PC-9 (cell line): Measurements from ENCODE around the gene GSN.

Experiments
- EZH2 ChIP-seq: fragments of 200-600 bp; sonication (generic); IDR thresholded peaks from 2 replicates; pipeline ENCODE4 v1.8.0; 2017; ENCODE audit warnings: antibody characterized with exemption, low read depth
- TF ChIP-seq, protein P1 (sequence below): fragments of 200-600 bp; sonication (generic); conservative IDR thresholded peaks from 2 replicates; pipeline ENCODE4 v1.6.1; 2017; ENCODE audit warnings: mixed run types, antibody characterized with exemption, mild to moderate bottlenecking, moderate library complexity

DNA sequence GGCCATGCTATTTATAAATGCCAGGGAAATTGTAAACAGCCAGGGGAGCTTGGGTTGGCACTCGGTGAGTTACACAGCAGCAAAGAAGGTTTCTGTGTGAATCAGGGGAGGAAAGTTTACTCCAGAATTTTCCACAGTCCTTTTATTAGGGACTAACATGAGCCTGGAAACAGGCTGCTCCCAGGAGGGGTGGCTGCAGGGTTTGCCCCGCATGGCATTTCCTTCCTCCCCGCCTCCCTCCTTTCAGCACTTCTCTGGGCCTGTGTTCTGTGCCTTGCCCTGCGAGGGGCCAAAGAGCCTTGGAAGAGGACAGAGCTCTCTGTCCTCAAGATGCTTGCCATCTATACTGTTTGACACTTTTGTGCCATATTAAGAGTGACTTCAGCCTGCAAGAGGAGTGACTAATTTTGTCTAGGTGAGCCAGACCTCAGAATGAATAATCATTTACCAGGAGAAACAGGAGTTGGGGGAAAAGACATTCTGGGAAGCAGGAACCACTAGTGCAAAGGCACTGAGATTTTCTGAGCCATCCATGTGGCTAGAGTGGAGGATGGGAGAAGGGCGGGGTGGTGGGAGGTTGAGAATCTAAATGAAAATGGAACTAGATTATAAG lies 1.8 kb downstream of the GSN start:
- TF ChIP-seq, protein P1, sequence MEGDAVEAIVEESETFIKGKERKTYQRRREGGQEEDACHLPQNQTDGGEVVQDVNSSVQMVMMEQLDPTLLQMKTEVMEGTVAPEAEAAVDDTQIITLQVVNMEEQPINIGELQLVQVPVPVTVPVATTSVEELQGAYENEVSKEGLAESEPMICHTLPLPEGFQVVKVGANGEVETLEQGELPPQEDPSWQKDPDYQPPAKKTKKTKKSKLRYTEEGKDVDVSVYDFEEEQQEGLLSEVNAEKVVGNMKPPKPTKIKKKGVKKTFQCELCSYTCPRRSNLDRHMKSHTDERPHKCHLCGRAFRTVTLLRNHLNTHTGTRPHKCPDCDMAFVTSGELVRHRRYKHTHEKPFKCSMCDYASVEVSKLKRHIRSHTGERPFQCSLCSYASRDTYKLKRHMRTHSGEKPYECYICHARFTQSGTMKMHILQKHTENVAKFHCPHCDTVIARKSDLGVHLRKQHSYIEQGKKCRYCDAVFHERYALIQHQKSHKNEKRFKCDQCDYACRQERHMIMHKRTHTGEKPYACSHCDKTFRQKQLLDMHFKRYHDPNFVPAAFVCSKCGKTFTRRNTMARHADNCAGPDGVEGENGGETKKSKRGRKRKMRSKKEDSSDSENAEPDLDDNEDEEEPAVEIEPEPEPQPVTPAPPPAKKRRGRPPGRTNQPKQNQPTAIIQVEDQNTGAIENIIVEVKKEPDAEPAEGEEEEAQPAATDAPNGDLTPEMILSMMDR = no peak
- no peak for TF ChIP-seq EZH2
